IMR-90 (cell line): ENCODE results near the gene PLAGL1. TPM values are rescaled to one million over a fixed set of nuclear protein-coding genes. Genes with fewer than 3 reads are reported as not detected.

ENCODE experiments used
- ATAC-seq: fragments of 200-7000 bp; cut with Tn5 transposase; 2 replicates; pipeline ENCODE4 v1.9.1; 2020; ENCODE audit warnings: low read depth, mild to moderate bottlenecking, moderate library complexity
- BruUV-seq: library from RNA; stranded (reverse); fragments of 400-500 nt; replicated peaks from 2 replicates; lab custom pipeline; 2021; lab: Mats Ljungman, UMichigan
- CTCF ChIA-PET: fragments of 300-600 bp; formaldehyde crosslinking; extraction: SDS; loops from one replicate; lab custom pipeline; 2021; ENCODE audit warnings: antibody characterized with exemption; lab: Yijun Ruan, JAX
- POLR2A ChIA-PET: fragments of 300-600 bp; sonication (Branson Sonifier 250); formaldehyde crosslinking; loops from one replicate; lab custom pipeline; 2022; ENCODE audit warnings: antibody characterized with exemption; ENCODE audit not compliant: unreplicated experiment; lab: Charles Lee
- DNase-seq: peaks from one replicate; pipeline ENCODE4 v3.0.0; 2013
- H2AFZ ChIP-seq: replicated peaks from 2 replicates; pipeline ENCODE3; 2013; ENCODE audit warnings: low read length, mild to moderate bottlenecking; ENCODE audit not compliant: poor library complexity
- H2AK5ac ChIP-seq: 2 replicates; pipeline ENCODE4 v1.6.1; 2013; ENCODE audit warnings: low read depth, low read length, inconsistent platforms
- H2AK9ac ChIP-seq: replicated peaks from 2 replicates; pipeline ENCODE3; 2013; ENCODE audit warnings: mild to moderate bottlenecking, low read depth, low read length, moderate library complexity; ENCODE audit not compliant: poor library complexity
- H2BK120ac ChIP-seq: 2 replicates; pipeline ENCODE4 v1.6.1; 2013; ENCODE audit warnings: low read depth, low read length, inconsistent platforms
- H2BK15ac ChIP-seq: 3 replicates; pipeline ENCODE4 v1.6.1; 2013; ENCODE audit warnings: low read depth, low read length, inconsistent platforms
- H2BK20ac ChIP-seq: 2 replicates; pipeline ENCODE4 v1.6.1; 2013; ENCODE audit warnings: low read depth, mild to moderate bottlenecking, inconsistent platforms, low read length, moderate library complexity
- H2BK5ac ChIP-seq: 2 replicates; pipeline ENCODE4 v1.6.1; 2013; ENCODE audit warnings: mild to moderate bottlenecking, low read depth, low read length, inconsistent platforms; ENCODE audit not compliant: poor library complexity, severe bottlenecking
- H3K14ac ChIP-seq: replicated peaks from 2 replicates; pipeline ENCODE4 v1.6.1; 2013; ENCODE audit warnings: low read depth, low read length, inconsistent platforms
- H3K18ac ChIP-seq: 2 replicates; pipeline ENCODE4 v1.6.1; 2013; ENCODE audit warnings: low read depth, low read length, control low read depth
- H3K23ac ChIP-seq: 2 replicates; pipeline ENCODE4 v1.6.1; 2013; ENCODE audit warnings: low read depth, low read length, inconsistent platforms
- H3K27ac ChIP-seq: 2 replicates; pipeline ENCODE4 v1.5.1; 2013; ENCODE audit warnings: mild to moderate bottlenecking, control low read depth, low read length; ENCODE audit not compliant: insufficient read depth
- H3K27me3 ChIP-seq: 2 replicates; pipeline ENCODE4 v1.6.1; 2013; ENCODE audit warnings: low read length; ENCODE audit not compliant: control insufficient read depth, insufficient read depth
- H3K36me3 ChIP-seq: 2 replicates; pipeline ENCODE4 v1.6.1; 2013; ENCODE audit warnings: low read length, mixed read lengths; ENCODE audit not compliant: control insufficient read depth, insufficient read depth
- H3K4ac ChIP-seq: 2 replicates; pipeline ENCODE4 v1.6.1; 2013; ENCODE audit warnings: low read depth, low read length, inconsistent platforms
- H3K4me1 ChIP-seq: 2 replicates; pipeline ENCODE4 v1.6.1; 2013; ENCODE audit warnings: low read length, mixed read lengths; ENCODE audit not compliant: control insufficient read depth, insufficient read depth
- H3K4me2 ChIP-seq: 2 replicates; pipeline ENCODE4 v1.6.1; 2013; ENCODE audit warnings: low read depth, mild to moderate bottlenecking, control low read depth, low read length, moderate library complexity
- H3K4me3 ChIP-seq: 2 replicates; pipeline ENCODE4 v1.5.1; 2013; ENCODE audit warnings: low read depth, mild to moderate bottlenecking, control low read depth, low read length, moderate library complexity; ENCODE audit not compliant: insufficient read depth
- H3K56ac ChIP-seq: 2 replicates; pipeline ENCODE4 v1.6.1; 2013; ENCODE audit warnings: low read length, inconsistent platforms; ENCODE audit not compliant: insufficient read depth; ENCODE audit errors: extremely low read depth
- H3K79me1 ChIP-seq, 2 experiments: 2 replicates each; pipeline ENCODE4 v1.6.1; 2013; ENCODE audit warnings: low read length in 2 of 2, inconsistent platforms in 1 of 2, low read depth in 1 of 2
- H3K9ac ChIP-seq: 2 replicates; pipeline ENCODE4 v1.6.1; 2013; ENCODE audit warnings: low read depth, low read length, control low read depth
- H3K9me1 ChIP-seq: 2 replicates; pipeline ENCODE4 v1.6.1; 2013; ENCODE audit warnings: low read length, inconsistent platforms; ENCODE audit not compliant: insufficient read depth
- H3K9me3 ChIP-seq: 2 replicates; pipeline ENCODE4 v1.6.1; 2013; ENCODE audit warnings: low read length; ENCODE audit not compliant: control insufficient read depth, insufficient read depth
- H4K20me1 ChIP-seq: 2 replicates; pipeline ENCODE4 v1.6.1; 2013; ENCODE audit warnings: low read length, inconsistent platforms; ENCODE audit not compliant: insufficient read depth
- H4K5ac ChIP-seq: 2 replicates; pipeline ENCODE4 v1.6.1; 2013; ENCODE audit warnings: mild to moderate bottlenecking, low read depth, low read length, control low read depth
- H4K8ac ChIP-seq, 2 experiments: 2 replicates each; pipeline ENCODE4 v1.6.1; 2013; ENCODE audit warnings: low read depth in 2 of 2, low read length in 2 of 2, control low read depth in 1 of 2, inconsistent platforms in 1 of 2
- H4K91ac ChIP-seq: 2 replicates; pipeline ENCODE4 v1.6.1; 2013; ENCODE audit warnings: low read depth, low read length, inconsistent platforms; ENCODE audit not compliant: insufficient read depth
- BHLHE40 ChIP-seq: fragments of 150-350 bp; IDR thresholded peaks from 2 replicates; pipeline ENCODE4 v1.6.1; 2016; ENCODE audit warnings: mild to moderate bottlenecking, low read depth, low read length
- CEBPB ChIP-seq: IDR thresholded peaks from 2 replicates; pipeline ENCODE4 v1.6.1; 2012; ENCODE audit warnings: low read depth, low read length, improper control_type of control experiment
- CHD1 ChIP-seq: IDR thresholded peaks from 2 replicates; pipeline ENCODE4 v1.6.1; 2012; ENCODE audit warnings: low read depth, low read length, improper control_type of control experiment
- CTCF ChIP-seq: conservative IDR thresholded peaks from 2 replicates; pipeline ENCODE4 v1.5.1; 2012; ENCODE audit warnings: mild to moderate bottlenecking, low read depth, low read length, improper control_type of control experiment
- ELK1 ChIP-seq: fragments of 150-350 bp; IDR thresholded peaks from 2 replicates; pipeline ENCODE4 v1.6.1; 2016; ENCODE audit warnings: low read depth, mild to moderate bottlenecking, low read length, moderate library complexity, borderline replicate concordance
- FOS ChIP-seq: fragments of 150-350 bp; IDR thresholded peaks from 2 replicates; pipeline ENCODE4 v1.6.1; 2016; ENCODE audit warnings: low read depth, low read length
- MAFK ChIP-seq: IDR thresholded peaks from 2 replicates; pipeline ENCODE4 v1.6.1; 2012; ENCODE audit warnings: low read depth, low read length, improper control_type of control experiment
- MAZ ChIP-seq: IDR thresholded peaks from 2 replicates; pipeline ENCODE4 v1.6.1; 2012; ENCODE audit warnings: low read depth, mild to moderate bottlenecking, low read length, improper control_type of control experiment, moderate library complexity, borderline replicate concordance
- MXI1 ChIP-seq: IDR thresholded peaks from 2 replicates; pipeline ENCODE4 v1.6.1; 2012; ENCODE audit warnings: low read depth, mild to moderate bottlenecking, low read length, moderate library complexity, borderline replicate concordance
- NFE2L2 ChIP-seq: fragments of 150-350 bp; IDR thresholded peaks from 2 replicates; pipeline ENCODE4 v1.6.1; 2016; ENCODE audit warnings: low read depth, mild to moderate bottlenecking, low read length
- POLR2A ChIP-seq: IDR thresholded peaks from 2 replicates; pipeline ENCODE4 v1.6.1; 2012; ENCODE audit warnings: mild to moderate bottlenecking, low read depth, low read length
- RAD21 ChIP-seq: IDR thresholded peaks from 2 replicates; pipeline ENCODE4 v1.6.1; 2012; ENCODE audit warnings: low read length, improper control_type of control experiment
- RCOR1 ChIP-seq: IDR thresholded peaks from 2 replicates; pipeline ENCODE4 v1.6.1; 2012; ENCODE audit warnings: mild to moderate bottlenecking, low read length, improper control_type of control experiment; ENCODE audit not compliant: insufficient replicate concordance
- RFX5 ChIP-seq: IDR thresholded peaks from 2 replicates; pipeline ENCODE4 v1.8.0; 2012; ENCODE audit warnings: low read depth, mild to moderate bottlenecking, low read length, moderate library complexity
- SMC3 ChIP-seq: fragments of 150-350 bp; IDR thresholded peaks from 2 replicates; pipeline ENCODE4 v1.6.1; 2016; ENCODE audit warnings: low read depth, mild to moderate bottlenecking, antibody characterized with exemption, low read length, moderate library complexity
- WGBS, 2 experiments: methylation state at CpG; one replicate each; pipeline versions ENCODE4 v1.1.5 to v1.1.7; 2013; ENCODE audit warnings: missing lambda C conversion rate in 2 of 2; ENCODE audit not compliant: insufficient read length in 1 of 2; ENCODE audit errors: extremely low coverage in 2 of 2; 5-methylcytosine and 5-hydroxymethylcytosine counted together
- dilution Hi-C: fragments of 300-500 bp; cut with HindIII; formaldehyde crosslinking; loops from one replicate; pipeline ENCODE4 v1.14.3; 2018; ENCODE audit warnings: low sequenced_read_pairs; ENCODE audit not compliant: unreplicated experiment
- in situ Hi-C: fragments of 300-500 bp; cut with MboI; formaldehyde crosslinking; loops from 3 replicates; pipeline ENCODE4 v1.14.3; 2019; ENCODE audit warnings: low sequenced_read_pairs, inconsistent platforms, mixed read lengths
- intact Hi-C: fragments of 100-400 bp; cut with micrococcal nuclease; formaldehyde crosslinking; loops from 2 replicates; pipeline ENCODE4 v1.10.0; 2022
- polyA plus RNA-seq, 3 experiments: library from polyadenylated mRNA; depleted of rRNA; stranded (reverse); fragments of >200 nt; gene quantifications; 2 replicates each; pipeline ENCODE4 v1.2.3, GENCODE V29; 2012; ENCODE audit warnings: low replicate concordance in 1 of 3
- total RNA-seq: library from RNA; depleted of rRNA; stranded (reverse); fragments of >200 nt; gene quantifications from 2 replicates; pipeline ENCODE4 v1.2.3, GENCODE V29; 2012
- TF ChIP-seq, protein P1 (sequence below): fragments of 150-350 bp; IDR thresholded peaks from 2 replicates; pipeline ENCODE4 v1.6.1; 2017; ENCODE audit warnings: mild to moderate bottlenecking, antibody characterized with exemption, low read length, low read depth

PLAGL1 gene
- total and polyA plus RNA-seq, 2 of the 4 experiments (the other 2 are of a cell fraction): 23.3 to 73.8 TPM

GRCh38 chr6:143959927-143960326 lies 48.1 kb downstream of the PLAGL1 start:
- no peak overlapping the region for H4K91ac ChIP-seq
- WGBS, 2 experiments: 0% methylated on average over 1 of the region's 4 CpGs; no CpG with 5 or more reads in 1 of the 2 experiments
- intact Hi-C loops: no loop called here
- no peaks in the 10 kb centered on the region for H3K79me1 ChIP-seq
- H3K4me1 ChIP-seq: peaks cover 6% of the 10 kb centered on the region; the same call in 1 of the 2 replicates
- H2AFZ ChIP-seq: no peak overlapping the region
- H3K9me3 ChIP-seq: no peaks in the 10 kb centered on the region
- ATAC-seq: no peak
- BruUV-seq: no TSS peak
- no peak overlapping the region for H2BK15ac ChIP-seq
- H3K27me3 ChIP-seq: peaks cover 14% of the 10 kb centered on the region
- no peak overlapping the region for H3K27ac ChIP-seq
- no peak overlapping the region for H3K14ac ChIP-seq
- no peak overlapping the region for H3K4me2 ChIP-seq
- no peak overlapping the region for H3K9ac ChIP-seq
- no peaks in the 10 kb centered on the region for H3K9me1 ChIP-seq
- no peak overlapping the region for H3K4ac ChIP-seq
- peaks cover 15% of the 10 kb centered on the region for H3K36me3 ChIP-seq
- H3K18ac ChIP-seq: no peak overlapping the region
- H3K4me3 ChIP-seq: no peak overlapping the region
- peak; percentile 5 for DNase-seq
- in situ Hi-C loops: no loop called here
- no peak overlapping the region for H4K5ac ChIP-seq
- no peaks in the 10 kb centered on the region for H4K20me1 ChIP-seq
- no peak overlapping the region for H3K23ac ChIP-seq
- dilution Hi-C loops: no loop called here
- H3K56ac ChIP-seq: no peak overlapping the region
- no peak overlapping the region for H4K8ac ChIP-seq
- POLR2A ChIA-PET: no interaction called here
- H2BK20ac ChIP-seq: no peak overlapping the region
- H2BK5ac ChIP-seq: no peak overlapping the region
- H2BK120ac ChIP-seq: no peak overlapping the region
- no peak for TF ChIP-seq MAZ
- no peak for TF ChIP-seq CEBPB
- no peak for TF ChIP-seq CTCF
- TF ChIP-seq, protein P1, sequence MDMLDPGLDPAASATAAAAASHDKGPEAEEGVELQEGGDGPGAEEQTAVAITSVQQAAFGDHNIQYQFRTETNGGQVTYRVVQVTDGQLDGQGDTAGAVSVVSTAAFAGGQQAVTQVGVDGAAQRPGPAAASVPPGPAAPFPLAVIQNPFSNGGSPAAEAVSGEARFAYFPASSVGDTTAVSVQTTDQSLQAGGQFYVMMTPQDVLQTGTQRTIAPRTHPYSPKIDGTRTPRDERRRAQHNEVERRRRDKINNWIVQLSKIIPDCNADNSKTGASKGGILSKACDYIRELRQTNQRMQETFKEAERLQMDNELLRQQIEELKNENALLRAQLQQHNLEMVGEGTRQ: no peak
- TF ChIP-seq BHLHE40: no peak
- no peak for TF ChIP-seq NFE2L2
- no peak for TF ChIP-seq MXI1
- TF ChIP-seq RFX5: no peak
- no peak for TF ChIP-seq POLR2A
- no peak for TF ChIP-seq FOS
- TF ChIP-seq RCOR1: no peak
- no peak for TF ChIP-seq MAFK
- TF ChIP-seq SMC3: no peak
- no peak for TF ChIP-seq ELK1
- TF ChIP-seq CHD1: no peak
- TF ChIP-seq RAD21: no peak
- no peak overlapping the region for H2AK9ac ChIP-seq
- no peak overlapping the region for H2AK5ac ChIP-seq
- CTCF ChIA-PET: interaction anchor here (1.4 kb wide), 1 partner anchor 15 kb away, joined by 3 read pairs; no protein-coding TSS in a partner anchor
